Lower leg skin (tissue), 4 donors: ENCODE measurements around the gene LMO2. TPM values are rescaled to one million over a fixed set of nuclear protein-coding genes. Genes with fewer than 3 reads are reported as not detected.
A peak's percentile ranks its signal among the peaks of the same experiment; 100 is the strongest.

ENCODE experiments used
- DNase-seq, 2 donors: peaks; one replicate each; pipeline ENCODE4 v3.0.0-alpha.2; 2019; ENCODE audit warnings: low spot score in 2 of 2
- H3K4me3 ChIP-seq: fragments of 200-600 bp; sonication (generic); 2 replicates; pipeline ENCODE4 v1.5.1; 2017; ENCODE audit warnings: mild to moderate bottlenecking, low read depth; ENCODE audit not compliant: poor library complexity, severe bottlenecking
- POLR2A ChIP-seq, 2 donors: fragments of 450-650 bp; IDR thresholded peaks; one replicate each; pipeline ENCODE4 v1.6.1; 2016 to 2017; ENCODE audit warnings: antibody characterized with exemption in 2 of 2, mild to moderate bottlenecking in 1 of 2, moderate library complexity in 1 of 2
- WGBS, 2 donors: methylation state at CpG; one replicate each; pipeline ENCODE4 v1.1.5; 2018; 5-methylcytosine and 5-hydroxymethylcytosine counted together
- intact Hi-C: fragments of 100-400 bp; cut with DNase I; formaldehyde crosslinking; loops from one replicate; pipeline ENCODE4 v1.15.0; 2023; ENCODE audit warnings: low total_unique reads
- total RNA-seq, 4 donors: library from RNA; depleted of rRNA; stranded (reverse); fragments of >200 nt; gene quantifications; one replicate each; pipeline ENCODE4 v1.1.0, GENCODE V29; 2016
- TF ChIP-seq, protein P1 (sequence below), 3 donors: fragments of 450-650 bp; IDR thresholded peaks; one replicate each; pipeline ENCODE4 v1.5.1; 2016; ENCODE audit warnings: antibody characterized with exemption in 3 of 3, mild to moderate bottlenecking in 3 of 3, moderate library complexity in 2 of 3

LMO2 gene
- total RNA-seq, 4 donors from 2014 or later = 2.2 to 15.6 (median 9.8) TPM

DNA sequence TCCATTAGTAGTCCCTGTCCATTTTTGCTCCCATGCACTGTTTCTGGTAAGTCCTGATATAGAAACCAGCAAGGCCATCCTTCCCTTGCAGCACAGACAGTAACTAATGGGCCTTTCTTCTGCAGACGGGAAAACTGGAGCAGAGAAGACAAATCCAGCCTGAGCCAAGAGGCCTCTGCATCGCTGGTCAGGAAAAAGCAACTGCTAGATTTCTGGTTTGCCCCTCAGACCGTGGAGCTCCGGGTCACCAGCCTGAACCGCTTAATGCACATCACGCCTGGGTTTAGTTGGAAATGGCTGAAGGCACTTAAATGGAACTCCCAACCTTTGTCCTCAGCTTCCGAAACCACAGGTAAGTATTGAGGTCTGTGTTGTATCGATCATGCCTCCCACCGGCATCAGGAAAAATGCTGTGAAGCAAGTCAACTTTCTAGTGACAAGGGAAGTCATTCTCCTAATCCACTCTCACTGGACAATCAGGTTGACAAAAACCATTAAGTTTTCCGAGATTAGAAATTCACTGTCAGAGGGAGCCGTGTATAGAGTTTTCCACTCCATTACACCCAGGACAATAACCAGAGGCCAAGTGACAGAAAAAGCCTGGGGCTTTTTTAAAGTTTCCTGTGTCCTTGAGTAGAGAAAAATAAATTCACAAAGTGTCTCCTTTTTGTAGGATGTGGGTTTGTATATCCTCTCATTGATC, 14.8 kb upstream of the LMO2 start:
- intact Hi-C loops = no loop called here
- 92 to 95% methylated on average over 11 of the region's 11 CpGs for WGBS, 2 donors
- no peak for DNase-seq
- H3K4me3 ChIP-seq = no peak overlapping the region
- TF ChIP-seq, protein P1, sequence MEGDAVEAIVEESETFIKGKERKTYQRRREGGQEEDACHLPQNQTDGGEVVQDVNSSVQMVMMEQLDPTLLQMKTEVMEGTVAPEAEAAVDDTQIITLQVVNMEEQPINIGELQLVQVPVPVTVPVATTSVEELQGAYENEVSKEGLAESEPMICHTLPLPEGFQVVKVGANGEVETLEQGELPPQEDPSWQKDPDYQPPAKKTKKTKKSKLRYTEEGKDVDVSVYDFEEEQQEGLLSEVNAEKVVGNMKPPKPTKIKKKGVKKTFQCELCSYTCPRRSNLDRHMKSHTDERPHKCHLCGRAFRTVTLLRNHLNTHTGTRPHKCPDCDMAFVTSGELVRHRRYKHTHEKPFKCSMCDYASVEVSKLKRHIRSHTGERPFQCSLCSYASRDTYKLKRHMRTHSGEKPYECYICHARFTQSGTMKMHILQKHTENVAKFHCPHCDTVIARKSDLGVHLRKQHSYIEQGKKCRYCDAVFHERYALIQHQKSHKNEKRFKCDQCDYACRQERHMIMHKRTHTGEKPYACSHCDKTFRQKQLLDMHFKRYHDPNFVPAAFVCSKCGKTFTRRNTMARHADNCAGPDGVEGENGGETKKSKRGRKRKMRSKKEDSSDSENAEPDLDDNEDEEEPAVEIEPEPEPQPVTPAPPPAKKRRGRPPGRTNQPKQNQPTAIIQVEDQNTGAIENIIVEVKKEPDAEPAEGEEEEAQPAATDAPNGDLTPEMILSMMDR (IDR thresholded peaks at IDR 0.05) = no peak
- no peak for TF ChIP-seq POLR2A (IDR thresholded peaks at IDR 0.05)

DNA sequence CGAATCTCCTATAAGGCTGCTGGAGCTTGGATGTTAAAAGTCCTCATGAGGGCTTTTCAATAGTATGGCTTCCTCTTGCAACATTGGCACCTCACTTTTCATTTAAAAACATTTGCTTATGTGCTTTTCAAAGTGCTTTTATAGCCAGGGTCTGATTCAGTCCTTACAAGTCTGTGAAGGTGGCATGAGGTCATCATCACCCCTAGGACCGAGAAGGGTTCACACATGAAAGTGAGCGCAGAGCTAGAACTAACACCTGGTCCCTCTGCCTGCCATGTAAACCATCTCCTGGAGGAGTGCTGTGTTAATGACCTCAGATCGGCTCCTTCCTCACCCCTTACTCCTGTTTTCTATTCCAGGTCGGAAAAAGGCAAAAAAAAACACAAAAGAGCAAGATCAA, 12.2 kb upstream of the LMO2 start:
- no peak for DNase-seq
- WGBS, 2 donors = 85 to 87% methylated on average over 5 of the region's 5 CpGs
- TF ChIP-seq, protein P1 (IDR thresholded peaks at IDR 0.05) = no peak
- no peak for TF ChIP-seq POLR2A (IDR thresholded peaks at IDR 0.05)
- intact Hi-C loops = no loop called here
- no peak overlapping the region for H3K4me3 ChIP-seq

DNA sequence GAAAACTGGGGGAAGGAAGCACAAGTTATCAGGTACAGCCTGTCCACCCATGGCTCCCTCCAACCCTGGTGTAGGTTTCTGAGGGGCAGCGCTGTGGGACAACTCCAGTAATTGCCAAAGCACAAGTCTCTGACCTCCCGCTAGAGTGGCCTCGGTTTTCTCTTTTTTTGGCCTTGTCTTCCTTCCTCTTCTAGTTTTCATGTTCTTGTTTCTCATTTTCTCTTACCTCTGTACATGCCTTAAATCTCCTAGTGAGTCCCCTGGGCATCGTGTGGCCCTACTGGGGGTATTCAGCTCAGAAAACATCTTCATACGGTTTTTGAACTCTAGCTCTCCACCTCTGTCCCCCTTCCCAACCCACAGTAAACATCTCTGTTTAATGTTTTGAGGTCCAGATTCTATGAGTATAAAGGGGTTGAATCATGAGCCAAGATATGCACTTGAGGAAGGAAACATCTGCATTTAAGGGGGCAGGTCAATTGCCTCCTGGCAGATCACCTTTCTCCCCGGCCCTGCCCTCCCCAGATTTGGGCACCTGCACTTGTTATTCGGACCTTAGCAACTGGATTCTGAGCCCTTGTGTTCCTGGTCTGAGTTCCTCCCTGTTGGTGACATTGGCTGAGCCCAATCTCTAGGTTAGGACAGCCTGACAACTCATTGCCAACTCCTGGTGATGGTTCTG, 8.4 kb upstream of the LMO2 start:
- no peak for DNase-seq
- 80 to 91% methylated on average over 7 of the region's 7 CpGs for WGBS, 2 donors
- no peak overlapping the region for H3K4me3 ChIP-seq
- intact Hi-C loops = no loop called here
- TF ChIP-seq, protein P1 (IDR thresholded peaks at IDR 0.05) = no peak
- TF ChIP-seq POLR2A (IDR thresholded peaks at IDR 0.05) = no peak

DNA sequence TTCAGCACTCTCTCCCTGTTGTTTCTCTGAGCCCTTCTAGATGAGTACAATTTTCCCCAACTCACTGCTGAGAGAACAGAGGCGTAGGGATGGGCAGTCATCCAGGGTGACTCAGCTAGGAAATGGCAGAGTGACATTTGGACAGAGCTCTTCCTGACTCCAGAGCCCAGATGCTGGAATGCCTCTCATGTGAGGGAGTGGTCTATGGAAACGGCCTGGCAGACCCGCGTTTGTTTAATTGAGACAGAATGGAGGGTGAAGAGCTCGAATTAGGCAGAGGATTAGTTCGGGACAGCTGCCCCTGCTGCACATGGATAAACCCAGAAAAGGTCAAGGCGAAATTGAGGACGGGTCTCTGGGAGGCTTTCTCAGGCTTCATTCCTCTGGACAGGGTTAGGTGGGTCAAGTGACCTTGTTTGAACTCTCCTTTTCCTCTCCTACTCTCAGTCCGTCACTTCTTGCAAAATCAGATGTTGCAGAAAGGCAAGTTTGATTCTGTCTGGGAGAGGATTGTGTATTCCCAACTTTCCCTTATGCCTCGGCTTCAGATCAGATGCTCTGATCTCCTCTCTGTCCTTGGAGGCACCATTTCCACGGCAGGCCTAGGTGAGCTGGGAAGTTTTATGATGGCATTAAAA, 7.6 kb upstream of the LMO2 start:
- TF ChIP-seq POLR2A (IDR thresholded peaks at IDR 0.05) = no peak
- TF ChIP-seq, protein P1 (IDR thresholded peaks at IDR 0.05) = no peak
- no peak overlapping the region for H3K4me3 ChIP-seq
- peak; percentile 89 to 97 for DNase-seq
- 14 to 33% methylated on average over 11 of the region's 11 CpGs for WGBS, 2 donors
- intact Hi-C loops = no loop called here

DNA sequence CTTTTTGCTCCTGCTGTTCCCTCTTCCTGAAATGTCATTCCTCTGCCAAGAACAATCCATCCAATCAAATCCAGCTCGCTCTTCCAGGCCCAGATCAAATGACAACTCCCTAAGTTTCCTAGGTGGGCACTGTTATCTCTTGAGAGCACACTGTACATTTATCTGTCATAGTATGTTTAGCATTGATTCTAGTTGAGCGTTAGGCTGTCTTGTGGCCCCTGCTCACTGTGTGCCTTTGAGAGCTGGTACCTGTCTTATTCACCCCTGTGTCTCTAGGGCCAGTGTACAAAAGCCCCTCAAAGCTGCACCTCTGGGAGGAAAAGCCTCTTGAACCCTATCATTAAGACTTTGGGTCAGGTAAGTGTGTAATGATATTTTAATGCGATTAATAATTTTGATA, 7.1 kb upstream of the LMO2 start:
- intact Hi-C loops = no loop called here
- TF ChIP-seq, protein P1 (IDR thresholded peaks at IDR 0.05) = no peak
- no peak for TF ChIP-seq POLR2A (IDR thresholded peaks at IDR 0.05)

More for the DNA sequence above, 7.1 kb upstream of the LMO2 start:
- no peak for DNase-seq
- WGBS, 2 donors = 56 to 70% methylated on average over 3 of the region's 3 CpGs
- no peak overlapping the region for H3K4me3 ChIP-seq
